Neural crest cell (in vitro differentiated cells): ENCODE results near the gene LRMDA. TPM values are rescaled to one million over a fixed set of nuclear protein-coding genes. Genes with fewer than 3 reads are reported as not detected.

Experiments
- DNase-seq: peaks from one replicate; pipeline ENCODE4 v3.0.0; 2021; ENCODE audit warnings: low read depth, mixed read lengths, low spot score
- H3K27ac Mint-ChIP-seq: one replicate; pipeline ENCODE4 v1.8.0; 2021; ENCODE audit warnings: mild to moderate bottlenecking, mixed read lengths; ENCODE audit not compliant: unreplicated experiment
- H3K27me3 Mint-ChIP-seq: 2 replicates; pipeline ENCODE4 v1.8.0; 2021; ENCODE audit warnings: low read depth, mild to moderate bottlenecking, mixed read lengths
- H3K36me3 Mint-ChIP-seq: 2 replicates; pipeline ENCODE4 v1.8.0; 2021; ENCODE audit warnings: low read depth, mild to moderate bottlenecking, mixed read lengths
- H3K4me1 Mint-ChIP-seq: 2 replicates; pipeline ENCODE4 v1.8.0; 2021; ENCODE audit warnings: mixed read lengths
- H3K4me3 Mint-ChIP-seq: one replicate; pipeline ENCODE4 v1.8.0; 2021; ENCODE audit warnings: mild to moderate bottlenecking, mixed read lengths
- H3K9me3 Mint-ChIP-seq: 2 replicates; pipeline ENCODE4 v1.8.0; 2021; ENCODE audit warnings: mixed read lengths
- total RNA-seq: library from RNA; stranded (reverse); gene quantifications from 2 replicates; pipeline ENCODE4 v1.2.1, GENCODE V29; 2021
- TF ChIP-seq, protein P1 (sequence below): fragments of 200-600 bp; sonication (generic); conservative IDR thresholded peaks from 2 replicates; pipeline ENCODE4 v1.5.0; 2021; ENCODE audit warnings: antibody characterized with exemption, mild to moderate bottlenecking

Gene LRMDA
- total RNA-seq, 1 donor from 2014 or later, result 3.1 TPM

- H3K27ac Mint-ChIP-seq, result no peak overlapping the region
- H3K27me3 Mint-ChIP-seq, result no peaks in the 10 kb centered on the region
- peaks cover 7% of the 10 kb centered on the region for H3K36me3 Mint-ChIP-seq
- TF ChIP-seq, protein P1, sequence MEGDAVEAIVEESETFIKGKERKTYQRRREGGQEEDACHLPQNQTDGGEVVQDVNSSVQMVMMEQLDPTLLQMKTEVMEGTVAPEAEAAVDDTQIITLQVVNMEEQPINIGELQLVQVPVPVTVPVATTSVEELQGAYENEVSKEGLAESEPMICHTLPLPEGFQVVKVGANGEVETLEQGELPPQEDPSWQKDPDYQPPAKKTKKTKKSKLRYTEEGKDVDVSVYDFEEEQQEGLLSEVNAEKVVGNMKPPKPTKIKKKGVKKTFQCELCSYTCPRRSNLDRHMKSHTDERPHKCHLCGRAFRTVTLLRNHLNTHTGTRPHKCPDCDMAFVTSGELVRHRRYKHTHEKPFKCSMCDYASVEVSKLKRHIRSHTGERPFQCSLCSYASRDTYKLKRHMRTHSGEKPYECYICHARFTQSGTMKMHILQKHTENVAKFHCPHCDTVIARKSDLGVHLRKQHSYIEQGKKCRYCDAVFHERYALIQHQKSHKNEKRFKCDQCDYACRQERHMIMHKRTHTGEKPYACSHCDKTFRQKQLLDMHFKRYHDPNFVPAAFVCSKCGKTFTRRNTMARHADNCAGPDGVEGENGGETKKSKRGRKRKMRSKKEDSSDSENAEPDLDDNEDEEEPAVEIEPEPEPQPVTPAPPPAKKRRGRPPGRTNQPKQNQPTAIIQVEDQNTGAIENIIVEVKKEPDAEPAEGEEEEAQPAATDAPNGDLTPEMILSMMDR, result no peak
- peaks cover 20% of the 10 kb centered on the region for H3K4me1 Mint-ChIP-seq
- no peak overlapping the region for H3K4me3 Mint-ChIP-seq
- DNase-seq, result no peak
- peaks cover 11% of the 10 kb centered on the region for H3K9me3 Mint-ChIP-seq
Observed at GRCh38 chr10:75548356-75548755, 116.9 kb downstream of the LRMDA start.

GRCh38 chr10:75550191-75550590 is 118.8 kb downstream of the LRMDA start:
- TF ChIP-seq, protein P1, result no peak
- H3K9me3 Mint-ChIP-seq, result peaks cover 11% of the 10 kb centered on the region
- peaks cover 2% of the 10 kb centered on the region for H3K4me1 Mint-ChIP-seq
- H3K27me3 Mint-ChIP-seq, result no peaks in the 10 kb centered on the region
- H3K4me3 Mint-ChIP-seq, result no peak overlapping the region
- H3K27ac Mint-ChIP-seq, result no peak overlapping the region
- H3K36me3 Mint-ChIP-seq, result peaks cover 7% of the 10 kb centered on the region
- no peak for DNase-seq

- Mint-ChIP-seq H3K4me1 (no peaks in the 10 kb centered on the region), H3K4me3 (no peak overlapping the region), H3K27ac (no peak overlapping the region), H3K27me3 (no peaks in the 10 kb centered on the region), H3K9me3 (peaks cover 7% of the 10 kb centered on the region), H3K36me3 (peaks cover 7% of the 10 kb centered on the region)
- no peak for DNase-seq
- TF ChIP-seq, protein P1, result no peak
Observed at GRCh38 chr10:75552171-75552570, 120.7 kb downstream of the LRMDA start.

- peaks cover 7% of the 10 kb centered on the region for H3K36me3 Mint-ChIP-seq
- H3K27ac Mint-ChIP-seq, result no peak overlapping the region
- H3K4me3 Mint-ChIP-seq, result no peak overlapping the region
- H3K27me3 Mint-ChIP-seq, result no peaks in the 10 kb centered on the region
- peaks cover 7% of the 10 kb centered on the region for H3K9me3 Mint-ChIP-seq
- H3K4me1 Mint-ChIP-seq, result no peaks in the 10 kb centered on the region
- TF ChIP-seq, protein P1, result no peak
- no peak for DNase-seq
Observed at GRCh38 chr10:75553550-75553949, 122.1 kb downstream of the LRMDA start.

DNA sequence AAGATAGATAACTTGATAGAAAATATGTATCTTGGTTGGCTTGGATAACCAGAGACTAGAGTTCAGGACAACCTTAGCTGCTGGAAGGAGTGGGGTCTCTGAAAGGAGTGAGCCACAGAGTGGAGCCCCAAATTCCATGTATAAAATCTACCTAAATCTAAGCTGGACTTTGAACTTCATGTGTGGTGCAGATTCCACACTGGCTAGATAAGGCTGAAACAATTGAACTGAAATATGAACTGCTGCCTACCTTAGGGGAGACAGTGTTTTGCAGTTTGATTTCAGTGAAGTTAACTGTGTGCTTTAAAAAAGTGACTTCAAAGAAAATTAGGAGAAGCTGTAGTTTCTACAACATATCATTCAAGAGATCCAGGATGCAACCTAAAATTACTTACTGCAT is 123.9 kb downstream of the LRMDA start:
- no peaks in the 10 kb centered on the region for H3K4me1 Mint-ChIP-seq
- peaks cover 7% of the 10 kb centered on the region for H3K36me3 Mint-ChIP-seq

More for the DNA sequence above, 123.9 kb downstream of the LRMDA start:
- DNase-seq, result no peak
- Mint-ChIP-seq H3K9me3 (peaks cover 3% of the 10 kb centered on the region), H3K4me3 (no peak overlapping the region), H3K27me3 (no peaks in the 10 kb centered on the region), H3K27ac (no peak overlapping the region)
- TF ChIP-seq, protein P1, result no peak
